Keratinocyte (primary cell): ENCODE measurements around the gene SPG11.

Experiments used
- CTCF ChIP-seq, 3 experiments: IDR thresholded peaks in 1 of 3; conservative IDR thresholded peaks in 1 of 3; optimal IDR thresholded peaks in 1 of 3; 2 replicates in 2 of 3; 3 replicates in 1 of 3; pipeline versions ENCODE3 to v1.5.1; 2011; ENCODE audit warnings: low read length in 3 of 3, mild to moderate bottlenecking in 3 of 3, moderate library complexity in 2 of 3, control low read depth in 1 of 3, inconsistent platforms in 1 of 3; ENCODE audit not compliant: insufficient read depth in 2 of 3; ENCODE audit errors: extremely low read depth in 1 of 3
- EZH2 ChIP-seq: IDR thresholded peaks from one replicate; pipeline ENCODE4 v1.6.1; 2012; ENCODE audit warnings: inconsistent platforms, mild to moderate bottlenecking, low read length, moderate library complexity

- no peak for TF ChIP-seq CTCF (optimal IDR thresholded peaks at IDR 0.05 in 1 of 3, IDR thresholded peaks at IDR 0.05 in 1 of 3, conservative IDR thresholded peaks at IDR 0.05 in 1 of 3; ENCODE audit: extremely low read depth in 1 of 3, insufficient read depth in 2 of 3, low read length in 3 of 3)
- no peak for TF ChIP-seq EZH2
Measured at GRCh38 chr15:44657378-44657777, 6.1 kb downstream of the SPG11 start.
